HG02973 (cell line): ENCODE measurements around the gene MRPL41.
A peak's percentile ranks its signal among the peaks of the same experiment; 100 is the strongest.
"Not testable (repeated sequence)": the region's sequence is repeated elsewhere in the genome, so short reads cannot be mapped to it uniquely, and the experiment has no call there.

Experiments
- ATAC-seq: cut with Tn5 transposase; IDR thresholded peaks from one replicate; pipeline ENCODE4 v1.9.1; 2021; ENCODE audit warnings: moderate library complexity; ENCODE audit not compliant: unreplicated experiment

MRPL41 gene

GRCh38 chr9:137581361-137582285 is 29.9 kb downstream of the MRPL41 start:
- no peak for ATAC-seq

- ATAC-seq = no peak
These were observed 30.7 kb downstream of the MRPL41 start for GRCh38 chr9:137582286-137582860.

- no peak for ATAC-seq
These were observed 31.7 kb downstream of the MRPL41 start for GRCh38 chr9:137583347-137583746.

GRCh38 chr9:137583957-137584356 is 32.3 kb downstream of the MRPL41 start:
- ATAC-seq = no peak

GRCh38 chr9:137586854-137587253 is 35.2 kb downstream of the MRPL41 start:
- ATAC-seq = no peak

GRCh38 chr9:137588311-137588710 is 36.6 kb downstream of the MRPL41 start:
- no peak for ATAC-seq

- no peak for ATAC-seq
These were observed 37.2 kb downstream of the MRPL41 start for GRCh38 chr9:137588891-137589290.

GRCh38 chr9:137589441-137590122 is 37.9 kb downstream of the MRPL41 start:
- ATAC-seq = peak; percentile 18

- ATAC-seq = no peak
These were observed 38.4 kb downstream of the MRPL41 start for GRCh38 chr9:137590123-137590468.

GRCh38 chr9:137590469-137591383 is 39.0 kb downstream of the MRPL41 start, which contains the start of gene ZMYND19:
TSS of gene ZMYND19 (minus strand) at chr9:137590512. CDS start at chr9:137590263, 249 bp downstream.
- ATAC-seq = peak; percentile 73

GRCh38 chr9:137592767-137593166 is 41.1 kb downstream of the MRPL41 start:
- no peak for ATAC-seq

GRCh38 chr9:137593176-137593575 is 41.5 kb downstream of the MRPL41 start:
- ATAC-seq = no peak

GRCh38 chr9:137596577-137596976 is 44.9 kb downstream of the MRPL41 start:
- not testable (repeated sequence) for ATAC-seq

GRCh38 chr9:137598943-137599342 is 47.3 kb downstream of the MRPL41 start:
- no peak for ATAC-seq
